ENCODE results near the gene SZRD1.

Gene SZRD1

GRCh38 chr1:16436946-16437474, 70.0 kb downstream of the SZRD1 start, which contains the start of gene SPATA21:
Gene SPATA21 (minus strand): TSS chr1:16437424. CDS start chr1:16431371, 6,053 bp downstream.
- in situ Hi-C loops (cut with MboI; ENCODE audit: low sequenced_read_pairs), result no loop called here

- in situ Hi-C loops (cut with MboI; ENCODE audit: low sequenced_read_pairs), result no loop called here
Observed at GRCh38 chr1:16438516-16438915, 71.5 kb downstream of the SZRD1 start.

- in situ Hi-C loops (cut with MboI; ENCODE audit: low sequenced_read_pairs), result no loop called here
Observed at GRCh38 chr1:16438924-16439323, 71.9 kb downstream of the SZRD1 start.

- in situ Hi-C loops (cut with MboI; ENCODE audit: low sequenced_read_pairs), result no loop called here
Observed at GRCh38 chr1:16440131-16440469, 73.1 kb downstream of the SZRD1 start.

- in situ Hi-C loops (cut with MboI; ENCODE audit: low sequenced_read_pairs), result no loop called here
Observed at GRCh38 chr1:16440470-16441281, 73.6 kb downstream of the SZRD1 start, which contains the start of gene NECAP2. Gene NECAP2 (plus strand): TSS chr1:16440724. CDS start chr1:16440762, 38 bp downstream.

- in situ Hi-C loops (cut with MboI; ENCODE audit: low sequenced_read_pairs), result no loop called here
Observed at GRCh38 chr1:16441282-16441665, 74.2 kb downstream of the SZRD1 start.

- in situ Hi-C loops (cut with MboI; ENCODE audit: low sequenced_read_pairs), result no loop called here
Observed at GRCh38 chr1:16442265-16442664, 75.2 kb downstream of the SZRD1 start.

- in situ Hi-C loops (cut with MboI; ENCODE audit: low sequenced_read_pairs), result no loop called here
Observed at GRCh38 chr1:16442941-16443340, 75.9 kb downstream of the SZRD1 start.

DNA sequence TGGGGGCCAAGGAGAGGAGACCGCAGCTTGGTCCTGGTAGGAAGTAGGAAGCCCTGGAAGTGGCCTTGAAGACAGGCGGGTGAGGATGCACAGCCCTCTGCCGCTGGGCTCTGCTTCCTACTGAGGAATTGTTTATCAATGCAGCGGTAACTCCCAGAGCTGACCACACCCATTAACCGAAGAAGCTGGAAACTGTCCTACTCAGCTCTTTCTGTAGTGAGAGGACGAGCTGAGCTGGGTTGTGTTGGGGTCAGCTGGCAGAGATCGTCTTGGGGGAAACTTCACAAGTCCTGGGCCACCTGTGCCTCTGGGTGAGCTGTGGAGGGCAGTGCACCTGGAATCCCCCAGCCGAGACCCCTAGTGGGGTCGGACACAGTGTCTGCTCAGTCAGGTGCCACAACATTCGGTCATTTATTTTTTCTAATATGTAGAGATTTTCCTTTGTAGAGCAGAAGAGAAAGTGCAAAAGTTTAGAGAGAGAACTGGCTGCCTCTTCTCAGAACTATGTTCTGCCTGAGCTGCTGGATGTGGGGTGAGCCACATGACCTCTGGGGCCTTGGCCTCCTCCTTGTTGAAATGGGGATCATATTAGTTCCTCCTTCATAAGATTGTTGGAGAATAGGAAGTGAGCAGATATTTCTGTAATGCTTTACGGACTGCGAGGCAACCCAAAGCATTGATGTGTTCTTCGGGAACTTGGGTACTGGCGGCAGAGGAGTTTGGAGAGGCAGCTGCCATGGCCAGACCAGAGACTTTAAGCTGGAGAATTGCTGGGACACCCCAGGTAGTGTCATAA, 77.1 kb downstream of the SZRD1 start:
- in situ Hi-C loops (cut with MboI; ENCODE audit: low sequenced_read_pairs), result no loop called here

- in situ Hi-C loops (cut with MboI; ENCODE audit: low sequenced_read_pairs), result no loop called here
Observed at GRCh38 chr1:16445052-16445451, 78.0 kb downstream of the SZRD1 start.

- in situ Hi-C loops (cut with MboI; ENCODE audit: low sequenced_read_pairs), result no loop called here
Observed at GRCh38 chr1:16446116-16446515, 79.1 kb downstream of the SZRD1 start.

DNA sequence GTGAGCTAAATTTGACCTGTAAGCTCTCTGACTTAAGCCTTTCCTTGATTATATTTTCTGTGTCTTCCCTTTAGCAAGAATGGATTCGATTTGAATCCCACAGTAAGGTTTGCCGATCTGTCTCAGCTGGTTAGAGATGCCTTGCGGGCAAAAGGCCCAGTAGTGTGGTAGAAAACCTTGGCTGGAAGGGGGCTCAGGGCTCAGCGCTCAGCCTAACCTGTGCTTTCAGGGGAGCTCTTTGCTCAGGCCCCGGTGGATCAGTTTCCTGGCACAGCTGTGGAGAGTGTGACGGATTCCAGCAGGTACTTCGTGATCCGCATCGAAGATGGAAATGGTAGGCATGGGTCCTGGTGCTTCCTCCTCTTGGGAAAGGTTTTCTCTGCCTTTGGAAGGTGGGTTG, 80.6 kb downstream of the SZRD1 start:
- in situ Hi-C loops (cut with MboI; ENCODE audit: low sequenced_read_pairs), result no loop called here
